Activated effector memory CD4-positive, alpha-beta T cell treated with Interleukin-2 at 50 U/mL for 16 hours (primary cell): ENCODE data around the gene BZW2.

ENCODE experiments used
- DNase-seq: peaks from one replicate; pipeline ENCODE4 v3.0.0-alpha.2; 2020

Gene BZW2

GRCh38 chr7:16726189-16726588 lies 80.2 kb downstream of the BZW2 start:
- no peak for DNase-seq

GRCh38 chr7:16727736-16728135 lies 81.8 kb downstream of the BZW2 start:
- no peak for DNase-seq

- no peak for DNase-seq
Observed at GRCh38 chr7:16728811-16729210, 82.8 kb downstream of the BZW2 start.

GRCh38 chr7:16729541-16729940 lies 83.6 kb downstream of the BZW2 start:
- DNase-seq, result no peak

GRCh38 chr7:16730937-16731336 lies 85.0 kb downstream of the BZW2 start:
- no peak for DNase-seq

- DNase-seq, result no peak
Observed at GRCh38 chr7:16732828-16733227, 86.8 kb downstream of the BZW2 start.

- no peak for DNase-seq
Observed at GRCh38 chr7:16734148-16734726, 88.3 kb downstream of the BZW2 start.

- no peak for DNase-seq
Observed at GRCh38 chr7:16735020-16735419, 89.0 kb downstream of the BZW2 start.

GRCh38 chr7:16738011-16738688 lies 92.2 kb downstream of the BZW2 start:
- no peak for DNase-seq

GRCh38 chr7:16739863-16740622 lies 94.1 kb downstream of the BZW2 start:
- no peak for DNase-seq

GRCh38 chr7:16740623-16740953 lies 94.6 kb downstream of the BZW2 start:
- no peak for DNase-seq

- no peak for DNase-seq
Observed at GRCh38 chr7:16740996-16741395, 95.0 kb downstream of the BZW2 start.

- no peak for DNase-seq
Observed at GRCh38 chr7:16741676-16742075, 95.7 kb downstream of the BZW2 start.

- no peak for DNase-seq
Observed at GRCh38 chr7:16742547-16742946, 96.6 kb downstream of the BZW2 start.

- DNase-seq, result no peak
Observed at GRCh38 chr7:16743236-16743635, 97.3 kb downstream of the BZW2 start.

- no peak for DNase-seq
Observed at GRCh38 chr7:16744518-16745250, 98.7 kb downstream of the BZW2 start.

GRCh38 chr7:16745645-16746044 lies 99.7 kb downstream of the BZW2 start:
- DNase-seq, result no peak

- DNase-seq, result no peak
Observed at GRCh38 chr7:16747102-16747501, 101.1 kb downstream of the BZW2 start.

- peak; percentile 25 for DNase-seq
Observed at GRCh38 chr7:16753102-16753931, 107.3 kb downstream of the BZW2 start, which contains the start of gene TSPAN13. TSPAN13 (plus strand) TSS chr7:16753755; CDS start chr7:16753968, 213 bp downstream.

- DNase-seq, result no peak
Observed at GRCh38 chr7:16753932-16754855, 108.2 kb downstream of the BZW2 start.

- no peak for DNase-seq
Observed at GRCh38 chr7:16754856-16755317, 108.9 kb downstream of the BZW2 start.
